Measurements from ENCODE around the gene PSMD7. TPM values are rescaled to one million over a fixed set of nuclear protein-coding genes. Genes with fewer than 3 reads are reported as not detected.

Gene PSMD7
- total RNA-seq, 1 experiment from 2014 or later, result 109 TPM

GRCh38 chr16:74290356-74290755 lies 6.3 kb upstream of the PSMD7 start (continued):
- TF ChIP-seq ZNF274 (IDR thresholded peaks at IDR 0.05; ENCODE audit: low read depth, low read length) (no peak), ZFX (IDR thresholded peaks at IDR 0.05) (no peak), ELF1 (IDR thresholded peaks at IDR 0.05; ENCODE audit: borderline replicate concordance, low read depth) (no peak), CBX3 (IDR thresholded peaks at IDR 0.05; ENCODE audit: low read depth) (no peak)

- H3K79me2 ChIP-seq (ENCODE audit: insufficient read depth, low read length), result 0 out of 2 replicates have a peak, but pooled peaks cover 3% of the 10 kb centered on the region
- intact Hi-C loops (cut with micrococcal nuclease), result no loop called here
- no peak overlapping the region for H3K4me3 ChIP-seq (replicated peaks in 1 of 2; ENCODE audit: low read depth in 1 of 2, low read length in 2 of 2)
- CTCF ChIA-PET, result interaction anchor here (1.2 kb wide), 1 partner anchor 19 kb away, joined by 4 read pairs; no protein-coding TSS in a partner anchor
- TF ChIP-seq CTCF (IDR thresholded peaks at IDR 0.05 in 2 of 3, conservative IDR thresholded peaks at IDR 0.05 in 1 of 3; ENCODE audit: borderline replicate concordance in 1 of 3, insufficient read depth in 1 of 3, low read depth in 2 of 3, low read length in 2 of 3) (no peak), SP1 (IDR thresholded peaks at IDR 0.05; ENCODE audit: low read depth) (no peak), MAX (IDR thresholded peaks at IDR 0.05) (no peak), SIN3A (IDR thresholded peaks at IDR 0.05; ENCODE audit: low read depth) (no peak), ZNF274 (IDR thresholded peaks at IDR 0.05; ENCODE audit: low read depth, low read length) (no peak), ZFX (IDR thresholded peaks at IDR 0.05) (no peak), JUND (IDR thresholded peaks at IDR 0.05) (no peak), ZBTB33 (IDR thresholded peaks at IDR 0.05; ENCODE audit: extremely low read depth, insufficient replicate concordance, low read length) (no peak), CEBPB (IDR thresholded peaks at IDR 0.05; ENCODE audit: low read depth) (no peak), SRF (IDR thresholded peaks at IDR 0.05; ENCODE audit: low read depth) (no peak), RAD21 (IDR thresholded peaks at IDR 0.05; ENCODE audit: low read depth) (no peak), POLR2A (IDR thresholded peaks at IDR 0.05; ENCODE audit: borderline replicate concordance, extremely low read depth, insufficient read depth, insufficient read length) (no peak), ATF3 (IDR thresholded peaks at IDR 0.05) (no peak), EZH2phosphoT487 (IDR thresholded peaks at IDR 0.05; ENCODE audit: borderline replicate concordance) (no peak), EZH2 (IDR thresholded peaks at IDR 0.05) (no peak)
- H2AFZ ChIP-seq (ENCODE audit: low read depth, low read length, poor library complexity, severe bottlenecking), result no peak overlapping the region
- no peaks in the 10 kb centered on the region for H3K9me3 ChIP-seq (ENCODE audit: control insufficient read depth in 1 of 2, insufficient read depth in 1 of 2, low read depth in 1 of 2, low read length in 2 of 2)
- no peaks in the 10 kb centered on the region for H3K27me3 ChIP-seq (ENCODE audit: insufficient read depth, low read length)
- peaks cover 0 to 7% of the 10 kb centered on the region in 2 experiments; a peak in 1 of 4 replicates for H3K4me1 ChIP-seq (ENCODE audit: control insufficient read depth in 1 of 2, insufficient read depth in 2 of 2, low read length in 2 of 2)
- H4K20me1 ChIP-seq (ENCODE audit: insufficient read depth), result no peaks in the 10 kb centered on the region
- no peaks in the 10 kb centered on the region for H3K9me2 ChIP-seq (ENCODE audit: insufficient read depth)
- POLR2A ChIA-PET, result interaction anchor here (0.6 kb wide), 1 partner anchor 10 kb away, joined by 5 read pairs; no protein-coding TSS in a partner anchor
- H3K9ac ChIP-seq (ENCODE audit: low read length), result no peak overlapping the region
- ATAC-seq (no peak), DNase-seq (ENCODE audit: low read depth, low spot score) (no peak)
- no peaks in the 10 kb centered on the region for H3K36me3 ChIP-seq (ENCODE audit: control insufficient read depth in 1 of 2, insufficient read depth in 2 of 2, low read length in 2 of 2)
- BruUV-seq (replicated peaks), result no TSS peak
- RAD21 ChIA-PET (ENCODE audit: low non-redundant PET in 1 of 2, low total read pairs in 2 of 2, uncharacterized antibody in 2 of 2, unreplicated experiment in 2 of 2), result no interaction called here
- H3K4me2 ChIP-seq (ENCODE audit: low read length), result no peak overlapping the region
- no peak overlapping the region for H3K27ac ChIP-seq (ENCODE audit: low read depth, low read length)
These were observed 5.4 kb upstream of the PSMD7 start for GRCh38 chr16:74291176-74291575.

Measured in HCT116 (cell line).